HCT116 (cell line): ENCODE results near the gene COQ10B. TPM values are rescaled to one million over a fixed set of nuclear protein-coding genes. Genes with fewer than 3 reads are reported as not detected.

Source experiments
- ATAC-seq: fragments of 200-7000 bp; cut with Tn5 transposase; 2 replicates; pipeline ENCODE4 v1.9.1; 2020; ENCODE audit warnings: mild to moderate bottlenecking, moderate library complexity
- BruUV-seq: library from RNA; stranded (reverse); fragments of 400-500 nt; replicated peaks from 2 replicates; lab custom pipeline; 2021; lab: Mats Ljungman, UMichigan
- CTCF ChIA-PET: fragments of 300-600 bp; sonication (Branson Sonifier 250); formaldehyde crosslinking; loops from one replicate; lab custom pipeline; 2021; ENCODE audit warnings: antibody characterized with exemption; lab: Charles Lee
- POLR2A ChIA-PET: fragments of 300-600, 350-600 bp; sonication (Branson Sonifier 250); formaldehyde crosslinking; loops from one replicate; lab custom pipeline; 2021; ENCODE audit warnings: antibody characterized with exemption; lab: Charles Lee
- RAD21 ChIA-PET, 2 experiments: fragments of 300-600 bp; sonication (Branson Sonifier 250); formaldehyde crosslinking; loops; one replicate each; lab custom pipeline; 2023; ENCODE audit warnings: low total read pairs in 2 of 2; ENCODE audit not compliant: uncharacterized antibody in 2 of 2, unreplicated experiment in 2 of 2, low non-redundant PET in 1 of 2; lab: Charles Lee
- DNase-seq: peaks from one replicate; pipeline ENCODE4 v3.0.0-alpha.2; 2010; ENCODE audit warnings: low read depth, low spot score
- H2AFZ ChIP-seq: fragments of 200-600 bp; shearing (Covaris generic), sonication (generic); 2 replicates; pipeline ENCODE4 v1.6.1; 2017; ENCODE audit warnings: low read depth, mixed run types, mixed read lengths, antibody characterized with exemption, low read length; ENCODE audit not compliant: poor library complexity, severe bottlenecking
- H3K27ac ChIP-seq: 2 replicates; pipeline ENCODE4 v1.5.1; 2012; ENCODE audit warnings: low read depth, low read length
- H3K27me3 ChIP-seq: fragments of 200-600 bp; sonication (generic); 2 replicates; pipeline ENCODE4 v1.6.1; 2016; ENCODE audit warnings: mixed run types, low read length, mixed read lengths; ENCODE audit not compliant: insufficient read depth
- H3K36me3 ChIP-seq, 2 experiments: fragments of 200-500 bp in 1 of 2; fragments of 200-600 bp in 1 of 2; sonication (Bioruptor generic) in 1 of 2; sonication (generic) in 1 of 2; 2 replicates each; pipeline versions ENCODE4 v1.5.1 to v1.6.1; 2014 to 2016; ENCODE audit warnings: low read length in 2 of 2, inconsistent platforms in 1 of 2, mixed read lengths in 1 of 2, mixed run types in 1 of 2; ENCODE audit not compliant: insufficient read depth in 2 of 2, control insufficient read depth in 1 of 2
- H3K4me1 ChIP-seq, 2 experiments: fragments of 200-600 bp in 1 of 2; sonication (generic) in 1 of 2; 2 replicates each; pipeline versions ENCODE4 v1.5.1 to v1.6.1; 2012 to 2017; ENCODE audit warnings: low read length in 2 of 2, inconsistent platforms in 1 of 2, mild to moderate bottlenecking in 1 of 2, mixed read lengths in 1 of 2, mixed run types in 1 of 2, moderate library complexity in 1 of 2; ENCODE audit not compliant: insufficient read depth in 2 of 2, control insufficient read depth in 1 of 2
- H3K4me2 ChIP-seq: fragments of 200-600 bp; sonication (generic); 2 replicates; pipeline ENCODE4 v1.6.1; 2017; ENCODE audit warnings: mixed run types, low read length, mixed read lengths
- H3K4me3 ChIP-seq, 2 experiments: fragments of 200-600 bp in 1 of 2; sonication (generic) in 1 of 2; replicated peaks in 1 of 2; 2 replicates each; pipeline ENCODE4 v1.5.1; 2011 to 2016; ENCODE audit warnings: low read length in 2 of 2, control low read depth in 1 of 2, low read depth in 1 of 2, mild to moderate bottlenecking in 1 of 2, mixed read lengths in 1 of 2, mixed run types in 1 of 2
- H3K79me2 ChIP-seq: fragments of 200-600 bp; sonication (generic); 2 replicates; pipeline ENCODE4 v1.6.1; 2017; ENCODE audit warnings: mild to moderate bottlenecking, mixed run types, low read length, moderate library complexity, mixed read lengths; ENCODE audit not compliant: insufficient read depth
- H3K9ac ChIP-seq: fragments of 200-600 bp; sonication (generic); 2 replicates; pipeline ENCODE4 v1.6.1; 2016; ENCODE audit warnings: low read length, mixed read lengths
- H3K9me2 ChIP-seq: fragments of 200-600 bp; sonication (generic), shearing (Covaris generic); 2 replicates; pipeline ENCODE4 v1.6.1; 2017; ENCODE audit warnings: mixed run types, mild to moderate bottlenecking, moderate library complexity; ENCODE audit not compliant: insufficient read depth
- H3K9me3 ChIP-seq, 2 experiments: fragments of 200-500 bp in 1 of 2; fragments of 200-600 bp in 1 of 2; sonication (Bioruptor generic) in 1 of 2; sonication (generic) in 1 of 2; 2 replicates each; pipeline ENCODE4 v1.6.1; 2014 to 2017; ENCODE audit warnings: low read length in 2 of 2, mixed read lengths in 2 of 2, inconsistent platforms in 1 of 2, low read depth in 1 of 2, mild to moderate bottlenecking in 1 of 2, mixed run types in 1 of 2, moderate library complexity in 1 of 2; ENCODE audit not compliant: control insufficient read depth in 1 of 2, insufficient read depth in 1 of 2
- H4K20me1 ChIP-seq: fragments of 200-600 bp; sonication (generic), shearing (Covaris generic); 2 replicates; pipeline ENCODE4 v1.6.1; 2017; ENCODE audit warnings: mixed run types, mild to moderate bottlenecking, moderate library complexity; ENCODE audit not compliant: insufficient read depth
- CBX3 ChIP-seq: IDR thresholded peaks from 2 replicates; pipeline ENCODE4 v1.6.1; 2012; ENCODE audit warnings: low read depth
- FOSL1 ChIP-seq: IDR thresholded peaks from 2 replicates; pipeline ENCODE4 v1.6.1; 2012; ENCODE audit warnings: low read depth
- JUND ChIP-seq: IDR thresholded peaks from 2 replicates; pipeline ENCODE4 v1.6.1; 2012
- REST ChIP-seq: IDR thresholded peaks from 2 replicates; pipeline ENCODE4 v1.6.1; 2012; ENCODE audit warnings: low read depth
- SIN3A ChIP-seq: IDR thresholded peaks from 2 replicates; pipeline ENCODE4 v1.6.1; 2012; ENCODE audit warnings: low read depth
- TCF7L2 ChIP-seq: IDR thresholded peaks from 2 replicates; pipeline ENCODE4 v1.7.0; 2011; ENCODE audit warnings: borderline replicate concordance, inconsistent platforms; ENCODE audit not compliant: insufficient read depth, insufficient read length; ENCODE audit errors: extremely low read depth
- ZFX ChIP-seq: fragments of 450-650 bp; IDR thresholded peaks from 2 replicates; pipeline ENCODE4 v1.6.1; 2017
- intact Hi-C: fragments of 100-400 bp; cut with micrococcal nuclease; formaldehyde crosslinking; loops from 2 replicates; pipeline ENCODE4 v1.10.0; 2022
- total RNA-seq: library from RNA; stranded (reverse); gene quantifications from one replicate; pipeline ENCODE4 v1.2.1, GENCODE V29; 2021; ENCODE audit not compliant: unreplicated experiment

The COQ10B gene
- total RNA-seq, 1 experiment from 2014 or later = 20.4 TPM

- Histone ChIP-seq H3K79me2 (peaks cover 100% of the 10 kb centered on the region), H4K20me1 (peaks cover 54% of the 10 kb centered on the region), H3K4me2 (no peak overlapping the region), H3K9me3 (no peaks in the 10 kb centered on the region), H2AFZ (no peak overlapping the region), H3K27ac (no peak overlapping the region), H3K4me1 (no peaks in the 10 kb centered on the region), H3K9me2 (no peaks in the 10 kb centered on the region), H3K27me3 (no peaks in the 10 kb centered on the region), H3K9ac (no peak overlapping the region), H3K36me3 (peaks cover 14 to 20% of the 10 kb centered on the region in 2 experiments), H3K4me3 (no peak overlapping the region)
- no peak for DNase-seq
- RAD21 ChIA-PET = no interaction called here
- CTCF ChIA-PET = no interaction called here
- POLR2A ChIA-PET = interaction anchor here (1.0 kb wide), 1 partner anchor 10 kb away, joined by 3 read pairs; the partner anchor contains the start of gene SF3B1
- TF ChIP-seq SIN3A (no peak), JUND (no peak), ZFX (no peak), TCF7L2 (no peak), FOSL1 (no peak)
- ATAC-seq = no peak
- intact Hi-C loops = no loop called here
- no TSS peak for BruUV-seq
These were observed 27.8 kb upstream of the COQ10B start for GRCh38 chr2:197425550-197425949.

GRCh38 chr2:197426723-197427603 is 26.4 kb upstream of the COQ10B start:
- intact Hi-C loops = no loop called here
- no peaks in the 10 kb centered on the region for H3K9me3 ChIP-seq
- H3K27ac ChIP-seq = no peak overlapping the region
- no peak overlapping the region for H3K4me2 ChIP-seq
- H3K4me1 ChIP-seq = no peaks in the 10 kb centered on the region
- H3K79me2 ChIP-seq = peaks cover 100% of the 10 kb centered on the region
- no peaks in the 10 kb centered on the region for H3K27me3 ChIP-seq
- CTCF ChIA-PET = no interaction called here
- H4K20me1 ChIP-seq = peaks cover 57% of the 10 kb centered on the region
- H3K9me2 ChIP-seq = no peaks in the 10 kb centered on the region
- no peak for ATAC-seq
- POLR2A ChIA-PET = no interaction called here
- no peak overlapping the region for H3K9ac ChIP-seq
- RAD21 ChIA-PET = no interaction called here
- H2AFZ ChIP-seq = no peak overlapping the region
- DNase-seq = no peak
- H3K36me3 ChIP-seq = peaks cover 5 to 15% of the 10 kb centered on the region in 2 experiments; a peak in 3 of 4 replicates
- BruUV-seq = no TSS peak
- H3K4me3 ChIP-seq = no peak overlapping the region
- no peak for TF ChIP-seq REST
- TF ChIP-seq CBX3 = no peak
